Loucy (cell line): ENCODE measurements around the gene TACC3.

Experiments used
- H2AFZ ChIP-seq: fragments of 200-600 bp; sonication (generic); 2 replicates; pipeline ENCODE4 v1.6.0; 2016; ENCODE audit warnings: antibody characterized with exemption, mild to moderate bottlenecking, low read length, moderate library complexity
- H3F3A ChIP-seq: fragments of 200-600 bp; 2 replicates; pipeline ENCODE4 v1.6.0; 2016; ENCODE audit warnings: antibody characterized with exemption, low read depth, mild to moderate bottlenecking
- H3K27me3 ChIP-seq: fragments of 200-600 bp; sonication (generic); 2 replicates; pipeline ENCODE4 v1.6.1; 2014; ENCODE audit warnings: low read length, mild to moderate bottlenecking; ENCODE audit not compliant: insufficient read depth, poor library complexity, severe bottlenecking
- H3K36me3 ChIP-seq: fragments of 200-600 bp; sonication (generic); 2 replicates; pipeline ENCODE4 v1.6.1; 2016; ENCODE audit warnings: low read length; ENCODE audit not compliant: insufficient read depth
- H3K4me1 ChIP-seq: fragments of 200-600 bp; sonication (generic); 2 replicates; pipeline ENCODE4 v1.5.1; 2014; ENCODE audit warnings: low read length, mild to moderate bottlenecking; ENCODE audit not compliant: insufficient read depth, poor library complexity, severe bottlenecking
- H3K4me2 ChIP-seq: fragments of 200-600 bp; sonication (generic); 2 replicates; pipeline ENCODE4 v1.6.0; 2014; ENCODE audit warnings: antibody characterized with exemption, low read length, low read depth, mild to moderate bottlenecking; ENCODE audit not compliant: poor library complexity, severe bottlenecking
- H3K4me3 ChIP-seq: fragments of 200-600 bp; sonication (generic); 2 replicates; pipeline ENCODE4 v1.5.1; 2014; ENCODE audit warnings: low read length, mild to moderate bottlenecking, mixed read lengths; ENCODE audit not compliant: poor library complexity, severe bottlenecking
- H3K79me2 ChIP-seq: fragments of 200-600 bp; sonication (generic); 2 replicates; pipeline ENCODE4 v1.6.1; 2014; ENCODE audit warnings: low read length; ENCODE audit not compliant: insufficient read depth
- H3K9ac ChIP-seq: fragments of 200-600 bp; sonication (generic); 2 replicates; pipeline ENCODE4 v1.6.0; 2014; ENCODE audit warnings: mild to moderate bottlenecking, low read depth, low read length, moderate library complexity; ENCODE audit not compliant: poor library complexity, severe bottlenecking
- H3K9me2 ChIP-seq: fragments of 200-600 bp; sonication (generic); replicated peaks from 2 replicates; pipeline ENCODE4 v1.6.1; 2016; ENCODE audit warnings: low read depth, low read length, mixed read lengths
- H3K9me3 ChIP-seq: fragments of 200-600 bp; sonication (generic); 2 replicates; pipeline ENCODE4 v1.6.1; 2014; ENCODE audit warnings: mild to moderate bottlenecking, antibody characterized with exemption, low read length, low read depth; ENCODE audit not compliant: insufficient read depth
- H4K20me1 ChIP-seq: fragments of 200-600 bp; sonication (generic); 2 replicates; pipeline ENCODE4 v1.6.0; 2014; ENCODE audit warnings: antibody characterized with exemption, low read length, mild to moderate bottlenecking; ENCODE audit not compliant: insufficient read depth, poor library complexity, severe bottlenecking
- CTCF ChIP-seq: fragments of 200-600 bp; sonication (generic); conservative IDR thresholded peaks from 2 replicates; pipeline ENCODE4 v1.5.1; 2014; ENCODE audit warnings: mild to moderate bottlenecking, antibody characterized with exemption, low read length
- EZH2phosphoT487 ChIP-seq: fragments of 200-600 bp; IDR thresholded peaks from 2 replicates; pipeline ENCODE4 v1.6.1; 2018; ENCODE audit warnings: antibody characterized with exemption, mild to moderate bottlenecking, moderate library complexity, borderline replicate concordance

TACC3 gene

GRCh38 chr4:1745165-1745564 is 23.8 kb downstream of the TACC3 start:
- Histone ChIP-seq H3F3A (no peaks in the 10 kb centered on the region), H3K4me1 (peaks cover 4% of the 10 kb centered on the region), H3K9me3 (no peaks in the 10 kb centered on the region), H3K79me2 (no peaks in the 10 kb centered on the region), H3K9me2 (no peaks in the 10 kb centered on the region), H3K4me3 (no peak overlapping the region), H3K9ac (no peak overlapping the region), H4K20me1 (no peaks in the 10 kb centered on the region), H2AFZ (no peak overlapping the region), H3K36me3 (peaks cover 36% of the 10 kb centered on the region; the same call in 1 of the 2 replicates), H3K4me2 (no peak overlapping the region), H3K27me3 (no peaks in the 10 kb centered on the region)
- TF ChIP-seq CTCF (no peak), EZH2phosphoT487 (no peak)

- H3K9ac ChIP-seq, result no peak overlapping the region
- TF ChIP-seq EZH2phosphoT487, result no peak
- no peak for TF ChIP-seq CTCF
- no peaks in the 10 kb centered on the region for H3K9me2 ChIP-seq
- H3F3A ChIP-seq, result no peaks in the 10 kb centered on the region
- H4K20me1 ChIP-seq, result no peaks in the 10 kb centered on the region
- no peaks in the 10 kb centered on the region for H3K27me3 ChIP-seq
- H3K9me3 ChIP-seq, result no peaks in the 10 kb centered on the region
- peaks cover 4% of the 10 kb centered on the region for H3K4me1 ChIP-seq
- H2AFZ ChIP-seq, result no peak overlapping the region
- H3K36me3 ChIP-seq, result peaks cover 30% of the 10 kb centered on the region; the same call in 1 of the 2 replicates
- H3K79me2 ChIP-seq, result no peaks in the 10 kb centered on the region
- no peak overlapping the region for H3K4me2 ChIP-seq
- H3K4me3 ChIP-seq, result no peak overlapping the region
Observed at GRCh38 chr4:1745697-1746096, 24.4 kb downstream of the TACC3 start.

- H4K20me1 ChIP-seq, result no peaks in the 10 kb centered on the region
- TF ChIP-seq CTCF (peak; percentile 85), EZH2phosphoT487 (no peak)
- no peaks in the 10 kb centered on the region for H3K79me2 ChIP-seq
- no peak overlapping the region for H3K4me3 ChIP-seq
- no peaks in the 10 kb centered on the region for H3K9me3 ChIP-seq
- H3K4me1 ChIP-seq, result peaks cover 4% of the 10 kb centered on the region
- no peaks in the 10 kb centered on the region for H3K27me3 ChIP-seq
- H3K9ac ChIP-seq, result no peak overlapping the region
- no peak overlapping the region for H2AFZ ChIP-seq
- no peaks in the 10 kb centered on the region for H3K9me2 ChIP-seq
- H3K4me2 ChIP-seq, result no peak overlapping the region
- no peaks in the 10 kb centered on the region for H3F3A ChIP-seq
- H3K36me3 ChIP-seq, result peaks cover 25% of the 10 kb centered on the region; the same call in 1 of the 2 replicates
Observed at GRCh38 chr4:1746265-1746691, 25.0 kb downstream of the TACC3 start.
